Fibroblast of lung (primary cell): ENCODE measurements around the gene CDCA4.

Experiments
- CTCF ChIP-seq, 2 donors: IDR thresholded peaks in 1 of 2; conservative IDR thresholded peaks in 1 of 2; 1 replicate in 1 of 2; 2 replicates in 1 of 2; pipeline ENCODE4 v1.5.1; 2011 to 2012; ENCODE audit warnings: low read length in 2 of 2, control low read depth in 1 of 2, inconsistent platforms in 1 of 2, low read depth in 1 of 2, mild to moderate bottlenecking in 1 of 2
- EZH2 ChIP-seq: IDR thresholded peaks from 2 replicates; pipeline ENCODE4 v1.5.1; 2012; ENCODE audit warnings: low read length, control low read depth, mild to moderate bottlenecking; ENCODE audit errors: missing control alignments

- no peak for TF ChIP-seq CTCF (conservative IDR thresholded peaks at IDR 0.05 in 1 of 2, IDR thresholded peaks at IDR 0.05 in 1 of 2; ENCODE audit: low read depth in 1 of 2, low read length in 2 of 2)
- no peak for TF ChIP-seq EZH2
Measured at GRCh38 chr14:105006831-105007592, 13.9 kb downstream of the CDCA4 start.
